ENCODE results near the gene TAF13. TPM values are rescaled to one million over a fixed set of nuclear protein-coding genes. Genes with fewer than 3 reads are reported as not detected.

The TAF13 gene
- total and polyA plus RNA-seq, 9 of the 15 experiments (the other 6 are each of a cell fraction or from before 2014, with no cell fraction given) = 14.9 to 77.2 (median 38.7) TPM

DNA sequence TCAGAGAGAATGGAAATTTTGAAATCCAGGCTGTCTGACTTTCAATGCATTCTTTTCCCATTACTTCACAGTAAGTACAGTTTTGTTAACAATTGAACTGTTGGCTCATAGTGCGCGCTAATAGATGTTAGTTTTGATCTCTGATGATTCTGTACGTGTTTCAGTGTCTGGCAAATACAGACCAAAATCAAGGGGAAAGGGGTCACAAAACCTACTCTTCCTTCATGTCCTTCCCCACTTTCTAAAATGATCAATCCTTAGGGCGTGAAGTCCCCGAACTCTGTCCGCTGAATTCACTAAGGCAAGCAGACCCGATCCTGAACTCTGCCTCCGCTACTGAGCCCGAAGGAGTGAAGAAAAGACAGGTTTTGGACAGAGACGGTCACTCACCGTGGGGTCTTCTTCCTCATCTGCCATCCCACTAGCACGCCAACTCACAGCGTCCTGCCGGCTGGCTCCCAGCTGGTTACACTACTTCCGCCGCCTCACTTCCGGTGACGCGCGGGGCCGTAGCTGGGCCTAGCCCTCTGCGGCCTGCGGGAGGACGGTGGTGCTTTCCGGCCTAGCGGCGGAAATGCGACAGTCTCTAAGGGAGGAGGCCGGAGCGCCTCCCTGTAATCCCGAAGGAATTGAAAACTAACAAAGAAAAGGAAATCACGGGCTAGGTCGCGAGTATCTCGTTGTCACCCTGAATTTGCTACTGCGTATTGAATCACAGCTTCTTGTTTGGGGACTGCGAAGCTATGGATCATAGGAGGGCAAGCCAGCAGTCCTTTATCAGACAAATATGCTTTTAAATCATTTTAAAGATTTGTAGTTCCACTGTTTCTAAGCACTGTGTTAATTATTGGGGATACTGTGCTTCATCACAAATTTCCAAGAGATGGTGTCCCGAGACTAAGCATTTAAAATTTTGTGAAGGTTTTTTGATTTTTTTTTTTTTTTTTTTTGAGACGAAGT lies at the start of gene TAF13 (continued):
- TF ChIP-seq, protein P1, sequence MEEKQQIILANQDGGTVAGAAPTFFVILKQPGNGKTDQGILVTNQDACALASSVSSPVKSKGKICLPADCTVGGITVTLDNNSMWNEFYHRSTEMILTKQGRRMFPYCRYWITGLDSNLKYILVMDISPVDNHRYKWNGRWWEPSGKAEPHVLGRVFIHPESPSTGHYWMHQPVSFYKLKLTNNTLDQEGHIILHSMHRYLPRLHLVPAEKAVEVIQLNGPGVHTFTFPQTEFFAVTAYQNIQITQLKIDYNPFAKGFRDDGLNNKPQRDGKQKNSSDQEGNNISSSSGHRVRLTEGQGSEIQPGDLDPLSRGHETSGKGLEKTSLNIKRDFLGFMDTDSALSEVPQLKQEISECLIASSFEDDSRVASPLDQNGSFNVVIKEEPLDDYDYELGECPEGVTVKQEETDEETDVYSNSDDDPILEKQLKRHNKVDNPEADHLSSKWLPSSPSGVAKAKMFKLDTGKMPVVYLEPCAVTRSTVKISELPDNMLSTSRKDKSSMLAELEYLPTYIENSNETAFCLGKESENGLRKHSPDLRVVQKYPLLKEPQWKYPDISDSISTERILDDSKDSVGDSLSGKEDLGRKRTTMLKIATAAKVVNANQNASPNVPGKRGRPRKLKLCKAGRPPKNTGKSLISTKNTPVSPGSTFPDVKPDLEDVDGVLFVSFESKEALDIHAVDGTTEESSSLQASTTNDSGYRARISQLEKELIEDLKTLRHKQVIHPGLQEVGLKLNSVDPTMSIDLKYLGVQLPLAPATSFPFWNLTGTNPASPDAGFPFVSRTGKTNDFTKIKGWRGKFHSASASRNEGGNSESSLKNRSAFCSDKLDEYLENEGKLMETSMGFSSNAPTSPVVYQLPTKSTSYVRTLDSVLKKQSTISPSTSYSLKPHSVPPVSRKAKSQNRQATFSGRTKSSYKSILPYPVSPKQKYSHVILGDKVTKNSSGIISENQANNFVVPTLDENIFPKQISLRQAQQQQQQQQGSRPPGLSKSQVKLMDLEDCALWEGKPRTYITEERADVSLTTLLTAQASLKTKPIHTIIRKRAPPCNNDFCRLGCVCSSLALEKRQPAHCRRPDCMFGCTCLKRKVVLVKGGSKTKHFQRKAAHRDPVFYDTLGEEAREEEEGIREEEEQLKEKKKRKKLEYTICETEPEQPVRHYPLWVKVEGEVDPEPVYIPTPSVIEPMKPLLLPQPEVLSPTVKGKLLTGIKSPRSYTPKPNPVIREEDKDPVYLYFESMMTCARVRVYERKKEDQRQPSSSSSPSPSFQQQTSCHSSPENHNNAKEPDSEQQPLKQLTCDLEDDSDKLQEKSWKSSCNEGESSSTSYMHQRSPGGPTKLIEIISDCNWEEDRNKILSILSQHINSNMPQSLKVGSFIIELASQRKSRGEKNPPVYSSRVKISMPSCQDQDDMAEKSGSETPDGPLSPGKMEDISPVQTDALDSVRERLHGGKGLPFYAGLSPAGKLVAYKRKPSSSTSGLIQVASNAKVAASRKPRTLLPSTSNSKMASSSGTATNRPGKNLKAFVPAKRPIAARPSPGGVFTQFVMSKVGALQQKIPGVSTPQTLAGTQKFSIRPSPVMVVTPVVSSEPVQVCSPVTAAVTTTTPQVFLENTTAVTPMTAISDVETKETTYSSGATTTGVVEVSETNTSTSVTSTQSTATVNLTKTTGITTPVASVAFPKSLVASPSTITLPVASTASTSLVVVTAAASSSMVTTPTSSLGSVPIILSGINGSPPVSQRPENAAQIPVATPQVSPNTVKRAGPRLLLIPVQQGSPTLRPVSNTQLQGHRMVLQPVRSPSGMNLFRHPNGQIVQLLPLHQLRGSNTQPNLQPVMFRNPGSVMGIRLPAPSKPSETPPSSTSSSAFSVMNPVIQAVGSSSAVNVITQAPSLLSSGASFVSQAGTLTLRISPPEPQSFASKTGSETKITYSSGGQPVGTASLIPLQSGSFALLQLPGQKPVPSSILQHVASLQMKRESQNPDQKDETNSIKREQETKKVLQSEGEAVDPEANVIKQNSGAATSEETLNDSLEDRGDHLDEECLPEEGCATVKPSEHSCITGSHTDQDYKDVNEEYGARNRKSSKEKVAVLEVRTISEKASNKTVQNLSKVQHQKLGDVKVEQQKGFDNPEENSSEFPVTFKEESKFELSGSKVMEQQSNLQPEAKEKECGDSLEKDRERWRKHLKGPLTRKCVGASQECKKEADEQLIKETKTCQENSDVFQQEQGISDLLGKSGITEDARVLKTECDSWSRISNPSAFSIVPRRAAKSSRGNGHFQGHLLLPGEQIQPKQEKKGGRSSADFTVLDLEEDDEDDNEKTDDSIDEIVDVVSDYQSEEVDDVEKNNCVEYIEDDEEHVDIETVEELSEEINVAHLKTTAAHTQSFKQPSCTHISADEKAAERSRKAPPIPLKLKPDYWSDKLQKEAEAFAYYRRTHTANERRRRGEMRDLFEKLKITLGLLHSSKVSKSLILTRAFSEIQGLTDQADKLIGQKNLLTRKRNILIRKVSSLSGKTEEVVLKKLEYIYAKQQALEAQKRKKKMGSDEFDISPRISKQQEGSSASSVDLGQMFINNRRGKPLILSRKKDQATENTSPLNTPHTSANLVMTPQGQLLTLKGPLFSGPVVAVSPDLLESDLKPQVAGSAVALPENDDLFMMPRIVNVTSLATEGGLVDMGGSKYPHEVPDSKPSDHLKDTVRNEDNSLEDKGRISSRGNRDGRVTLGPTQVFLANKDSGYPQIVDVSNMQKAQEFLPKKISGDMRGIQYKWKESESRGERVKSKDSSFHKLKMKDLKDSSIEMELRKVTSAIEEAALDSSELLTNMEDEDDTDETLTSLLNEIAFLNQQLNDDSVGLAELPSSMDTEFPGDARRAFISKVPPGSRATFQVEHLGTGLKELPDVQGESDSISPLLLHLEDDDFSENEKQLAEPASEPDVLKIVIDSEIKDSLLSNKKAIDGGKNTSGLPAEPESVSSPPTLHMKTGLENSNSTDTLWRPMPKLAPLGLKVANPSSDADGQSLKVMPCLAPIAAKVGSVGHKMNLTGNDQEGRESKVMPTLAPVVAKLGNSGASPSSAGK (IDR thresholded peaks at IDR 0.05) = peak; percentile 12; the same call in 1 of the 2 replicates
- TF ChIP-seq CEBPB (tag; IDR thresholded peaks at IDR 0.05) (no peak), PHB (CRISPR knock-in tag; IDR thresholded peaks at IDR 0.05) (no peak), ZNF184 (CRISPR knock-in tag; IDR thresholded peaks at IDR 0.05) (no peak), JUNB (CRISPR knock-in tag; conservative IDR thresholded peaks at IDR 0.05) (no peak), MYNN (IDR thresholded peaks at IDR 0.05) (0 out of 2 replicates have a peak, but pooled peaks have one; percentile 47), MYNN (CRISPR knock-in tag; IDR thresholded peaks at IDR 0.05) (no peak)
- TF ChIP-seq, protein P2, sequence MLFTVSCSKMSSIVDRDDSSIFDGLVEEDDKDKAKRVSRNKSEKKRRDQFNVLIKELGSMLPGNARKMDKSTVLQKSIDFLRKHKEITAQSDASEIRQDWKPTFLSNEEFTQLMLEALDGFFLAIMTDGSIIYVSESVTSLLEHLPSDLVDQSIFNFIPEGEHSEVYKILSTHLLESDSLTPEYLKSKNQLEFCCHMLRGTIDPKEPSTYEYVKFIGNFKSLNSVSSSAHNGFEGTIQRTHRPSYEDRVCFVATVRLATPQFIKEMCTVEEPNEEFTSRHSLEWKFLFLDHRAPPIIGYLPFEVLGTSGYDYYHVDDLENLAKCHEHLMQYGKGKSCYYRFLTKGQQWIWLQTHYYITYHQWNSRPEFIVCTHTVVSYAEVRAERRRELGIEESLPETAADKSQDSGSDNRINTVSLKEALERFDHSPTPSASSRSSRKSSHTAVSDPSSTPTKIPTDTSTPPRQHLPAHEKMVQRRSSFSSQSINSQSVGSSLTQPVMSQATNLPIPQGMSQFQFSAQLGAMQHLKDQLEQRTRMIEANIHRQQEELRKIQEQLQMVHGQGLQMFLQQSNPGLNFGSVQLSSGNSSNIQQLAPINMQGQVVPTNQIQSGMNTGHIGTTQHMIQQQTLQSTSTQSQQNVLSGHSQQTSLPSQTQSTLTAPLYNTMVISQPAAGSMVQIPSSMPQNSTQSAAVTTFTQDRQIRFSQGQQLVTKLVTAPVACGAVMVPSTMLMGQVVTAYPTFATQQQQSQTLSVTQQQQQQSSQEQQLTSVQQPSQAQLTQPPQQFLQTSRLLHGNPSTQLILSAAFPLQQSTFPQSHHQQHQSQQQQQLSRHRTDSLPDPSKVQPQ (CRISPR knock-in tag; IDR thresholded peaks at IDR 0.05; ENCODE audit: borderline replicate concordance) = no peak
- TF ChIP-seq, protein P3, sequence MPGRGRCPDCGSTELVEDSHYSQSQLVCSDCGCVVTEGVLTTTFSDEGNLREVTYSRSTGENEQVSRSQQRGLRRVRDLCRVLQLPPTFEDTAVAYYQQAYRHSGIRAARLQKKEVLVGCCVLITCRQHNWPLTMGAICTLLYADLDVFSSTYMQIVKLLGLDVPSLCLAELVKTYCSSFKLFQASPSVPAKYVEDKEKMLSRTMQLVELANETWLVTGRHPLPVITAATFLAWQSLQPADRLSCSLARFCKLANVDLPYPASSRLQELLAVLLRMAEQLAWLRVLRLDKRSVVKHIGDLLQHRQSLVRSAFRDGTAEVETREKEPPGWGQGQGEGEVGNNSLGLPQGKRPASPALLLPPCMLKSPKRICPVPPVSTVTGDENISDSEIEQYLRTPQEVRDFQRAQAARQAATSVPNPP (IDR thresholded peaks at IDR 0.05; ENCODE audit: borderline replicate concordance, insufficient read depth, insufficient read length) = no peak
- TF ChIP-seq, protein P4, sequence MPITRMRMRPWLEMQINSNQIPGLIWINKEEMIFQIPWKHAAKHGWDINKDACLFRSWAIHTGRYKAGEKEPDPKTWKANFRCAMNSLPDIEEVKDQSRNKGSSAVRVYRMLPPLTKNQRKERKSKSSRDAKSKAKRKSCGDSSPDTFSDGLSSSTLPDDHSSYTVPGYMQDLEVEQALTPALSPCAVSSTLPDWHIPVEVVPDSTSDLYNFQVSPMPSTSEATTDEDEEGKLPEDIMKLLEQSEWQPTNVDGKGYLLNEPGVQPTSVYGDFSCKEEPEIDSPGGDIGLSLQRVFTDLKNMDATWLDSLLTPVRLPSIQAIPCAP (CRISPR knock-in tag; IDR thresholded peaks at IDR 0.05; ENCODE audit: borderline replicate concordance) = no peak
